GM10266 (cell line): Measurements from ENCODE around the gene HTR5A.

ENCODE experiments used
- DNase-seq: peaks from one replicate; pipeline ENCODE4 v3.0.0; 2012; ENCODE audit errors: extremely low spot score
- CTCF ChIP-seq: IDR thresholded peaks from 2 replicates; pipeline ENCODE4 v1.5.1; 2012; ENCODE audit warnings: mild to moderate bottlenecking, low read depth; ENCODE audit not compliant: control insufficient read depth, insufficient read depth; ENCODE audit errors: missing control alignments

HTR5A gene

GRCh38 chr7:155104913-155105312, 34.8 kb downstream of the HTR5A start:
- no peak for TF ChIP-seq CTCF
- no peak for DNase-seq

GRCh38 chr7:155106356-155106755, 36.2 kb downstream of the HTR5A start:
- DNase-seq, result no peak
- TF ChIP-seq CTCF, result no peak

GRCh38 chr7:155107126-155107525, 37.0 kb downstream of the HTR5A start:
- no peak for TF ChIP-seq CTCF
- no peak for DNase-seq

GRCh38 chr7:155108144-155108901, 38.2 kb downstream of the HTR5A start:
- no peak for TF ChIP-seq CTCF
- DNase-seq, result no peak

GRCh38 chr7:155109121-155109520, 39.0 kb downstream of the HTR5A start:
- DNase-seq, result no peak
- TF ChIP-seq CTCF, result no peak

GRCh38 chr7:155115288-155115687, 45.2 kb downstream of the HTR5A start:
- no peak for TF ChIP-seq CTCF
- DNase-seq, result no peak

GRCh38 chr7:155119801-155120382, 49.8 kb downstream of the HTR5A start:
- DNase-seq, result no peak
- TF ChIP-seq CTCF, result no peak
